ENCODE results near the gene MRPL1.

The MRPL1 gene

DNA sequence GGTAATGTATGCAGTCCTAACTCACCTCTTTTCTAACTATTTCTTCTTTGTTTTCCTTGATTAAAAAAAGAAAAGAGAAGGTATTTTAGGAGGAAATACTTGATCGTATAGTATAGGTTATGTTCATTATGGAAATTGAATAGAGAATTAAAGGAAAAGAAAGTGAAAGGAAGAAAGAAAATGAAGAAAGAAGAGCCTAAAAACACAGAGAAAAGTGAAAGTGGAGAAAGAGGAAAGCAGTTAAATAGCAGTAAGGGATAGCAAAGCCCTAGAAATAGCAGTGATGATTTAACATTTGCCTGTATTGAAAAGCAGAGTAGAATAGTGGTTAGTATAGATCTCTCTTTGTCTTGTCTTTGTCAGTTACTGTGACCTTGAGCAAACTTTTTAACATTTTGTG, 37.0 kb downstream of the MRPL1 start:
- no peaks in the 10 kb centered on the region for H3K4me1 ChIP-seq (ENCODE audit: insufficient read depth, insufficient read length)
- H3K9ac ChIP-seq (ENCODE audit: insufficient read length, low read depth), result no peak overlapping the region
- peaks cover 22% of the 10 kb centered on the region for H3K36me3 ChIP-seq (ENCODE audit: insufficient read depth, insufficient read length, low read length)
- TF ChIP-seq YY1 (IDR thresholded peaks at IDR 0.05; ENCODE audit: insufficient read depth, insufficient read length) (no peak), SUZ12 (IDR thresholded peaks at IDR 0.05; ENCODE audit: extremely low read depth, insufficient read depth, insufficient read length) (no peak), ZNF274 (IDR thresholded peaks at IDR 0.05; ENCODE audit: low read depth, low read length) (no peak)
- no peak for DNase-seq (ENCODE audit: low read depth, low spot score)
- H3K4me3 ChIP-seq (ENCODE audit: insufficient read length, low read depth), result no peak overlapping the region
- no peaks in the 10 kb centered on the region for H3K27me3 ChIP-seq (ENCODE audit: insufficient read depth, insufficient read length)
- H3K9me3 ChIP-seq (ENCODE audit: insufficient read depth, low read length), result no peaks in the 10 kb centered on the region

GRCh38 chr4:77903186-77903585, 40.6 kb downstream of the MRPL1 start:
- Histone ChIP-seq H3K9me3 (ENCODE audit: insufficient read depth, low read length) (no peaks in the 10 kb centered on the region), H3K4me1 (ENCODE audit: insufficient read depth, insufficient read length) (no peaks in the 10 kb centered on the region), H3K4me3 (ENCODE audit: insufficient read length, low read depth) (no peak overlapping the region), H3K9ac (ENCODE audit: insufficient read length, low read depth) (no peak overlapping the region), H3K36me3 (ENCODE audit: insufficient read depth, insufficient read length, low read length) (peaks cover 14% of the 10 kb centered on the region), H3K27me3 (ENCODE audit: insufficient read depth, insufficient read length) (no peaks in the 10 kb centered on the region)
- TF ChIP-seq YY1 (IDR thresholded peaks at IDR 0.05; ENCODE audit: insufficient read depth, insufficient read length), result no peak
- no peak for DNase-seq (ENCODE audit: low read depth, low spot score)

DNA sequence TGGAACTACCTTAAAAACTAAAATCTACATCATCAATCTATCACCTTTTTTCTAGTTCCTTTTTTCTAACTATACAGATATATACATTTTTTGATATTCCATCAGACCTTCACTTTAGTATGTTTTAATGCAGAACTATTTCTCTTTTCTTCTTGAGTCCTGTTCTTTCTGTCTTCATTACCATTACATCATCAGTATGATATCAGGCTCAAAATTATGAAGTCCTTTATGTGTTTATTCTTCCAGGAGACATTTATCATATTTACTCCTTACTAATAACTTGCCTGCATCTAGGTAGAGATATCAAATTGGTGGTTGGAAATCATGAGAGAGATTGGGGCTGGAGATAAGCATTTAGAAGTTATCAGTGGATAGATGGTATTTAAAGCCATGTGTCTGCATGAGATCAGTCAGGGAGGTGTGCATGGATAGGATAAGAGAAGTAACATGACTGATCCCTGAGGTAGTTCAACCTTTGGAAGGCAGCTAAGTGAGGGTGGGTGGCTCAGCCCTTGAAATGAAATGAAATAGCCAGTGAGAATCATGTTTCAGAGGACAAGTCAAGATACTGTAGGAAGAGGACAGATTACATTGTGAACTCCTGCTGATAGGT, 43.1 kb downstream of the MRPL1 start:
- no peak for DNase-seq (ENCODE audit: low read depth, low spot score)
- no peak overlapping the region for H3K9ac ChIP-seq (ENCODE audit: insufficient read length, low read depth)
- TF ChIP-seq ZNF274 (IDR thresholded peaks at IDR 0.05; ENCODE audit: low read depth, low read length) (no peak), YY1 (IDR thresholded peaks at IDR 0.05; ENCODE audit: insufficient read depth, insufficient read length) (no peak), SUZ12 (IDR thresholded peaks at IDR 0.05; ENCODE audit: extremely low read depth, insufficient read depth, insufficient read length) (no peak)
- H3K4me1 ChIP-seq (ENCODE audit: insufficient read depth, insufficient read length), result no peaks in the 10 kb centered on the region
- no peaks in the 10 kb centered on the region for H3K9me3 ChIP-seq (ENCODE audit: insufficient read depth, low read length)
- no peak overlapping the region for H3K4me3 ChIP-seq (ENCODE audit: insufficient read length, low read depth)
- H3K36me3 ChIP-seq (ENCODE audit: insufficient read depth, insufficient read length, low read length), result peaks cover 22% of the 10 kb centered on the region
- no peaks in the 10 kb centered on the region for H3K27me3 ChIP-seq (ENCODE audit: insufficient read depth, insufficient read length)

DNA sequence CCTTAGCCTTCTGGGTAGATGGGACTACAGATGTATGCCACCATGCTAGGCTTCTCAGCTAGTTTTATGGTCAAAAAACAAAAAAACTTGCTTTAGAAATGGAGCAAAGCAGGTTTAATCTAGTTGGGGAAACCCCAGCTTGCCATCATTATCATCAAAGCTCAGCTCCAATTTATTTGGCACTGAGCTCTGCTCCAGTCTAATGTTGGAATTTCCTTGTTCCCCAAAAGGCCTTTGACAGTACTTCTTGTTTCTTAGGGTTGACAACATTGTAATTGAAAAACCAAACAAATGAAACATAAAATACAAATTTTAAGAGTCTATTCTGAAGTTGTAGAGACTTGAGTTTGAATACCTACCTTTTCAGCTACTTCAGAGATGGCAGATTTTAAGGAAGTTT, 48.0 kb downstream of the MRPL1 start:
- H3K36me3 ChIP-seq (ENCODE audit: insufficient read depth, insufficient read length, low read length), result peaks cover 15% of the 10 kb centered on the region
- no peak for TF ChIP-seq ZNF274 (IDR thresholded peaks at IDR 0.05; ENCODE audit: low read depth, low read length)
- no peak for TF ChIP-seq YY1 (IDR thresholded peaks at IDR 0.05; ENCODE audit: insufficient read depth, insufficient read length)
- no peak for TF ChIP-seq SUZ12 (IDR thresholded peaks at IDR 0.05; ENCODE audit: extremely low read depth, insufficient read depth, insufficient read length)

DNA sequence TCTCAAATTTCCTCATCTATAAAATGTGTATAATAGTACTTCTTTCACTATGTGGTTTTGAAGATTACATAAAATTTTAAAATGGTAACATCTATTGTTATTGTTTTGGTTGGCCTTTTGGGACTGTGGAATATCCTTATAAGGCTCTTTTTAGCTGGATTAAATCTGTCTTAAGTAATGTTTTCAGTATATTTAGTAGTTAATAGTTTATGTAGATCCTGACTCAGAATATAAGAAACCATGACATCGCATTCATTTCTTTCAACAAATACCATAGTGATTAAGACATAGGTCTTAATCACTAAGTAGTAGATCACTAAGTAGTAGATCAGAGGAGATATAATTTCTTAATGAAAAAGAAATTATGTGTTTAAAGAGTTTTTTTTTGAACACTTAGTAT, 48.5 kb downstream of the MRPL1 start:
- TF ChIP-seq YY1 (IDR thresholded peaks at IDR 0.05; ENCODE audit: insufficient read depth, insufficient read length) (no peak), ZNF274 (IDR thresholded peaks at IDR 0.05; ENCODE audit: low read depth, low read length) (no peak), SUZ12 (IDR thresholded peaks at IDR 0.05; ENCODE audit: extremely low read depth, insufficient read depth, insufficient read length) (no peak)
- peaks cover 13% of the 10 kb centered on the region for H3K36me3 ChIP-seq (ENCODE audit: insufficient read depth, insufficient read length, low read length)
- no peak overlapping the region for H3K4me3 ChIP-seq (ENCODE audit: insufficient read length, low read depth)
- no peaks in the 10 kb centered on the region for H3K27me3 ChIP-seq (ENCODE audit: insufficient read depth, insufficient read length)
- DNase-seq (ENCODE audit: low read depth, low spot score), result no peak
- H3K9me3 ChIP-seq (ENCODE audit: insufficient read depth, low read length), result no peaks in the 10 kb centered on the region
- H3K4me1 ChIP-seq (ENCODE audit: insufficient read depth, insufficient read length), result no peaks in the 10 kb centered on the region
- H3K9ac ChIP-seq (ENCODE audit: insufficient read length, low read depth), result no peak overlapping the region

More for the DNA sequence above, 48.0 kb downstream of the MRPL1 start:
- no peaks in the 10 kb centered on the region for H3K4me1 ChIP-seq (ENCODE audit: insufficient read depth, insufficient read length)
- no peaks in the 10 kb centered on the region for H3K27me3 ChIP-seq (ENCODE audit: insufficient read depth, insufficient read length)
- H3K4me3 ChIP-seq (ENCODE audit: insufficient read length, low read depth), result no peak overlapping the region
- no peak overlapping the region for H3K9ac ChIP-seq (ENCODE audit: insufficient read length, low read depth)
- H3K9me3 ChIP-seq (ENCODE audit: insufficient read depth, low read length), result no peaks in the 10 kb centered on the region
- no peak for DNase-seq (ENCODE audit: low read depth, low spot score)

DNA sequence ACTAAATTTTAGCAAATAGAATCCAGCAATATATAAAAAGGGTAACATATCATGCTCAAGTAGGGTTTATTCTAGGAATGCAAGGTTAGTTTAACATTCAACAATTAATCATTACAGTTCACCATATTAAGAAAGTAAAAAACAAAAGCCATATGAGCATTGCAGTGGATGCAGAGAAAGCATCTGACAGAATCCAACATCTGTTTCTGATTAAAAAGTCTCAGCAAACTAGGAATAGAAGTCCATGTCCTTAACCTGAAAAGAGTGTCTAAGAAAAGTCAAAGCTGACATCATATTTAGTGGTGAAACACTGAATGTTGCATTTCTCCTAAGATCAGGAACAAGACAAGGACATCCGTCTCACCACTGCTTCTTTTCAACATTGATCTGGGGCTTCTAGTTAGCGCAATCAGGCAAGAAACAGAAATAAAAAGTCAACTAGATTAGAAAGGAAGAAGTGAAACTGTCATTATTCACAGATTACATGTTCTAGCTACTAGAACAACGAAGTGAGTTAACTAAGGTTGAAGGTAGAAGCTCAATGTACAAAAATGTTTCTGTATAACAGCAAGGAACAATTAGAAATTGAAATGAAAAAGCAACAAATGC, 49.3 kb downstream of the MRPL1 start:
- TF ChIP-seq YY1 (IDR thresholded peaks at IDR 0.05; ENCODE audit: insufficient read depth, insufficient read length), result no peak
- TF ChIP-seq ZNF274 (IDR thresholded peaks at IDR 0.05; ENCODE audit: low read depth, low read length), result no peak
- TF ChIP-seq SUZ12 (IDR thresholded peaks at IDR 0.05; ENCODE audit: extremely low read depth, insufficient read depth, insufficient read length), result no peak
- Histone ChIP-seq H3K9ac (ENCODE audit: insufficient read length, low read depth) (no peak overlapping the region), H3K4me3 (ENCODE audit: insufficient read length, low read depth) (no peak overlapping the region), H3K9me3 (ENCODE audit: insufficient read depth, low read length) (no peaks in the 10 kb centered on the region), H3K36me3 (ENCODE audit: insufficient read depth, insufficient read length, low read length) (peaks cover 12% of the 10 kb centered on the region), H3K4me1 (ENCODE audit: insufficient read depth, insufficient read length) (no peaks in the 10 kb centered on the region), H3K27me3 (ENCODE audit: insufficient read depth, insufficient read length) (no peaks in the 10 kb centered on the region)
- no peak for DNase-seq (ENCODE audit: low read depth, low spot score)

- TF ChIP-seq YY1 (IDR thresholded peaks at IDR 0.05; ENCODE audit: insufficient read depth, insufficient read length), result no peak
- no peak for TF ChIP-seq ZNF274 (IDR thresholded peaks at IDR 0.05; ENCODE audit: low read depth, low read length)
- TF ChIP-seq SUZ12 (IDR thresholded peaks at IDR 0.05; ENCODE audit: extremely low read depth, insufficient read depth, insufficient read length), result no peak
- H3K36me3 ChIP-seq (ENCODE audit: insufficient read depth, insufficient read length, low read length), result peaks cover 14% of the 10 kb centered on the region
- no peak for DNase-seq (ENCODE audit: low read depth, low spot score)
Measured at GRCh38 chr4:77913348-77913747, 50.7 kb downstream of the MRPL1 start.

More at GRCh38 chr4:77913348-77913747, 50.7 kb downstream of the MRPL1 start:
- Histone ChIP-seq H3K9me3 (ENCODE audit: insufficient read depth, low read length) (no peaks in the 10 kb centered on the region), H3K27me3 (ENCODE audit: insufficient read depth, insufficient read length) (no peaks in the 10 kb centered on the region), H3K9ac (ENCODE audit: insufficient read length, low read depth) (no peak overlapping the region), H3K4me1 (ENCODE audit: insufficient read depth, insufficient read length) (no peaks in the 10 kb centered on the region), H3K4me3 (ENCODE audit: insufficient read length, low read depth) (no peak overlapping the region)

Measured in NT2/D1 (cell line).